K562 (cell line): Measurements from ENCODE around the gene ST7. TPM values are rescaled to one million over a fixed set of nuclear protein-coding genes. Genes with fewer than 3 reads are reported as not detected.
"Not testable (repeated sequence)": the region's sequence is repeated elsewhere in the genome, so short reads cannot be mapped to it uniquely, and the experiment has no call there.

Experiments
- ATAC-seq: fragments of 200-7000 bp; cut with Tn5 transposase; 3 replicates; pipeline ENCODE4 v1.9.1; 2020; ENCODE audit warnings: moderate library complexity
- BruUV-seq: library from RNA; stranded (reverse); fragments of 400-500 nt; replicated peaks from 2 replicates; lab custom pipeline; 2021; lab: Mats Ljungman, UMichigan
- CTCF ChIA-PET: fragments of 300-600 bp; formaldehyde crosslinking; extraction: SDS; loops from one replicate; lab custom pipeline; 2021; ENCODE audit warnings: low intra/inter-chr PET ratio; lab: Yijun Ruan, JAX
- POLR2A ChIA-PET: fragments of 300-600, 350-650 bp; sonication (Branson Sonifier 250); formaldehyde crosslinking; extraction: SDS; loops from one replicate; lab custom pipeline; 2021; ENCODE audit warnings: antibody characterized with exemption, inconsistent platforms; lab: Yijun Ruan, JAX
- DNase-seq, 4 experiments: peaks; one replicate each; pipeline versions ENCODE4 v3.0.0 to v3.0.0-alpha.2; 2011 to 2018; ENCODE audit warnings: low spot score in 3 of 4, mixed read lengths in 3 of 4; ENCODE audit errors: extremely low read depth in 1 of 4
- FAIRE-seq: peaks from 2 replicates; lab custom pipeline; 2011; peaks lifted over from hg19 to GRCh38; lab: Jason Lieb, UNC
- H2AFZ ChIP-seq: 2 replicates; pipeline ENCODE4 v1.6.0; 2011; ENCODE audit warnings: low read depth, low read length, control low read depth, inconsistent platforms
- H3K27ac ChIP-seq: fragments of 200-600 bp; 3 replicates; pipeline ENCODE4 v1.8.0; 2011; ENCODE audit warnings: low read depth, mild to moderate bottlenecking, control low read depth, inconsistent platforms, low read length, moderate library complexity, mixed read lengths; ENCODE audit errors: extremely low read depth
- H3K27me3 ChIP-seq, 2 experiments: fragments of 300-600 bp in 1 of 2; 2 replicates in 1 of 2; 3 replicates in 1 of 2; pipeline versions ENCODE4 v1.6.0 to v1.8.0; 2011; ENCODE audit warnings: inconsistent platforms in 2 of 2, low read length in 2 of 2, mild to moderate bottlenecking in 1 of 2, mixed read lengths in 1 of 2, moderate library complexity in 1 of 2; ENCODE audit not compliant: control insufficient read depth in 2 of 2, insufficient read depth in 2 of 2
- H3K36me3 ChIP-seq: fragments of 300-600 bp; 3 replicates; pipeline ENCODE4 v1.8.0; 2011; ENCODE audit warnings: mild to moderate bottlenecking, low read length, inconsistent platforms; ENCODE audit not compliant: control insufficient read depth, insufficient read depth
- H3K4me1 ChIP-seq, 2 experiments: fragments of 200-600 bp in 1 of 2; replicated peaks in 1 of 2; 2 replicates in 1 of 2; 3 replicates in 1 of 2; pipeline versions ENCODE4 v1.5.1 to v1.8.0; 2011; ENCODE audit warnings: inconsistent platforms in 2 of 2, low read length in 2 of 2, mild to moderate bottlenecking in 1 of 2, mixed read lengths in 1 of 2, moderate library complexity in 1 of 2; ENCODE audit not compliant: control insufficient read depth in 2 of 2, insufficient read depth in 2 of 2
- H3K4me2 ChIP-seq: 2 replicates; pipeline ENCODE4 v1.6.1; 2011; ENCODE audit warnings: low read length, control low read depth, inconsistent platforms, mixed read lengths; ENCODE audit not compliant: insufficient read depth
- H3K4me3 ChIP-seq: fragments of 200-600 bp; sonication (generic), shearing (Covaris generic); 2 replicates; pipeline ENCODE4 v1.5.1; 2016; ENCODE audit warnings: control low read depth, inconsistent platforms
- H3K79me2 ChIP-seq: fragments of 200-600 bp; 3 replicates; pipeline ENCODE4 v1.8.0; 2011; ENCODE audit warnings: low read length, inconsistent platforms; ENCODE audit not compliant: control insufficient read depth, insufficient read depth
- H3K9ac ChIP-seq, 2 experiments: 2 replicates each; pipeline versions ENCODE4 v1.6.0 to v1.6.1; 2011; ENCODE audit warnings: low read depth in 2 of 2, low read length in 2 of 2, control low read depth in 1 of 2, inconsistent platforms in 1 of 2, mild to moderate bottlenecking in 1 of 2, mixed read lengths in 1 of 2; ENCODE audit not compliant: insufficient read depth in 1 of 2
- H3K9me1 ChIP-seq: one replicate; pipeline ENCODE4 v1.6.0; 2011; ENCODE audit warnings: inconsistent platforms, mild to moderate bottlenecking, low read length, moderate library complexity; ENCODE audit not compliant: control insufficient read depth, insufficient read depth
- H3K9me3 ChIP-seq: replicated peaks from 2 replicates; pipeline ENCODE4 v1.5.1; 2011; ENCODE audit warnings: low read depth, low read length, inconsistent platforms; ENCODE audit not compliant: control insufficient read depth, insufficient read depth
- H4K20me1 ChIP-seq: replicated peaks from 2 replicates; pipeline ENCODE4 v1.6.1; 2011; ENCODE audit warnings: low read length, inconsistent platforms, mixed read lengths; ENCODE audit not compliant: control insufficient read depth, insufficient read depth
- DPF2 ChIP-seq: fragments of 450-650 bp; IDR thresholded peaks from 2 replicates; pipeline ENCODE4 v1.6.1; 2016
- EHMT2 ChIP-seq: fragments of 450-650 bp; IDR thresholded peaks from 2 replicates; pipeline ENCODE4 v1.6.1; 2018; ENCODE audit warnings: antibody characterized with exemption
- MEF2A ChIP-seq: IDR thresholded peaks from 2 replicates; pipeline ENCODE4 v1.6.1; 2011; ENCODE audit warnings: low read depth, mild to moderate bottlenecking, low read length, moderate library complexity; ENCODE audit not compliant: control insufficient read depth
- MLLT1 ChIP-seq, 2 experiments: fragments of 450-650 bp; IDR thresholded peaks; 2 replicates each; pipeline ENCODE4 v1.6.1; 2016
- MNT ChIP-seq, 2 experiments: fragments of 450-650 bp; conservative IDR thresholded peaks; 2 replicates each; pipeline ENCODE4 v1.6.1; 2017; ENCODE audit warnings: mild to moderate bottlenecking in 2 of 2, moderate library complexity in 2 of 2
- NCOR1 ChIP-seq: fragments of 450-650 bp; IDR thresholded peaks from 2 replicates; pipeline ENCODE4 v1.6.1; 2016; ENCODE audit warnings: mild to moderate bottlenecking, moderate library complexity
- NFE2L1 ChIP-seq: fragments of 450-650 bp; IDR thresholded peaks from 2 replicates; pipeline ENCODE4 v1.6.1; 2016; ENCODE audit warnings: missing genetic modification characterization, low read depth, mild to moderate bottlenecking, missing compliant biosample characterization, moderate library complexity, borderline replicate concordance
- NR4A1 ChIP-seq, 2 experiments: fragments of 250-450 bp in 1 of 2; fragments of 450-650 bp in 1 of 2; sonication (Bioruptor Pico) in 1 of 2; IDR thresholded peaks; 2 replicates each; pipeline versions ENCODE4 v1.4.0 to v1.6.1; 2016 to 2020; ENCODE audit warnings: mild to moderate bottlenecking in 2 of 2, missing compliant biosample characterization in 1 of 2, missing genetic modification characterization in 1 of 2, moderate library complexity in 1 of 2
- RFX1 ChIP-seq: fragments of 450-650 bp; IDR thresholded peaks from 2 replicates; pipeline ENCODE4 v1.6.1; 2016; ENCODE audit warnings: mild to moderate bottlenecking, moderate library complexity
- SOX6 ChIP-seq: fragments of 450-650 bp; IDR thresholded peaks from 2 replicates; pipeline ENCODE4 v1.6.1; 2014; ENCODE audit warnings: mild to moderate bottlenecking
- SPI1 ChIP-seq: IDR thresholded peaks from 2 replicates; pipeline ENCODE4 v1.6.1; 2011; ENCODE audit warnings: low read depth, low read length, control low read depth, borderline replicate concordance
- TOE1 ChIP-seq, 2 experiments: fragments of 450-650 bp in 1 of 2; sonication (generic) in 1 of 2; formaldehyde crosslinking in 1 of 2; IDR thresholded peaks; 2 replicates each; pipeline versions ENCODE4 v1.7.1 to v1.8.0; 2016 to 2022; ENCODE audit warnings: borderline replicate concordance in 2 of 2, mild to moderate bottlenecking in 2 of 2, antibody characterized with exemption in 1 of 2, inconsistent platforms in 1 of 2, low read depth in 1 of 2, missing genetic modification reagents in 1 of 2, moderate library complexity in 1 of 2
- USF2 ChIP-seq: sonication (generic); formaldehyde crosslinking; IDR thresholded peaks from 2 replicates; pipeline ENCODE4 v1.5.0; 2020; ENCODE audit warnings: missing genetic modification reagents
- ZFX ChIP-seq: sonication (generic); formaldehyde crosslinking; IDR thresholded peaks from 2 replicates; pipeline ENCODE4 v1.8.0; 2022; ENCODE audit warnings: mild to moderate bottlenecking, missing genetic modification reagents, moderate library complexity
- ZNF316 ChIP-seq: fragments of 450-650 bp; IDR thresholded peaks from 2 replicates; pipeline ENCODE4 v1.6.1; 2016
- ZNF431 ChIP-seq: sonication (generic); formaldehyde crosslinking; IDR thresholded peaks from 2 replicates; pipeline ENCODE4 v1.8.0; 2022; ENCODE audit warnings: mild to moderate bottlenecking, missing genetic modification reagents
- in situ Hi-C: fragments of 300-500 bp; cut with MboI; formaldehyde crosslinking; loops from 4 replicates; pipeline ENCODE4 v1.15.0; 2018; ENCODE audit warnings: inconsistent platforms, mixed read lengths
- intact Hi-C: fragments of 100-400 bp; cut with micrococcal nuclease; formaldehyde crosslinking; loops from 2 replicates; pipeline ENCODE4 v1.14.2; 2022
- polyA plus RNA-seq, 8 experiments: library from polyadenylated mRNA; depleted of rRNA in 4 of 8; stranded (reverse) in 5 of 8; unstranded in 3 of 8; fragments of >200 nt; fragmentation: Nextera tagmentation in 2 of 8; fragmentation: Illumina TruSeq in 1 of 8; extraction: Ambion mirVana in 2 of 8; extraction: Trizol in 1 of 8; gene quantifications; 2 replicates each; pipeline versions ENCODE4 v1.2.1 to v1.2.3, GENCODE V29; 2011 to 2014; ENCODE audit warnings: inconsistent platforms in 1 of 8, missing spikeins in 1 of 8
- total RNA-seq, 7 experiments: library from RNA; depleted of rRNA in 6 of 7; stranded (reverse); fragments of >200 nt in 6 of 7; fragmentation: Illumina TruSeq in 2 of 7; extraction: Trizol in 2 of 7; gene quantifications; 2 replicates each; pipeline versions ENCODE4 v1.2.1 to v1.2.3, GENCODE V29; 2011 to 2021; ENCODE audit warnings: low replicate concordance in 1 of 7

The ST7 gene
- total and polyA plus RNA-seq, 9 of the 15 experiments (the other 6 are each of a cell fraction or from before 2014, with no cell fraction given), result 23.9 to 56.3 (median 36.9) TPM

GRCh38 chr7:116970238-116970910, 17.1 kb downstream of the ST7 start (continued):
- TF ChIP-seq MEF2A (peak; percentile 83; the same call in 1 of the 2 replicates), ZNF431 (CRISPR knock-in tag) (0 out of 2 replicates have a peak, but pooled peaks have one; percentile 14), ZFX (CRISPR knock-in tag) (peak; percentile 61), NCOR1 (no peak), SOX6 (0 out of 2 replicates have a peak, but pooled peaks have one; percentile 20), SPI1 (0 out of 2 replicates have a peak, but pooled peaks have one; percentile 11), EHMT2 (0 out of 2 replicates have a peak, but pooled peaks have one; percentile 4), NR4A1 (CRISPR knock-in tag; IDR thresholded peaks at IDR 0.05) (no peak), NR4A1 (tag; IDR thresholded peaks at IDR 0.05) (0 out of 2 replicates have a peak, but pooled peaks have one; percentile 20)

GRCh38 chr7:116971153-116971552, 17.9 kb downstream of the ST7 start:
- POLR2A ChIA-PET, result interaction anchor here (0.7 to 5.0 kb wide), 5 partner anchors 8 to 156 kb away, joined by 3 to 40 read pairs (median 8); partner anchors contain the start of gene ST7
- TF ChIP-seq USF2 (CRISPR knock-in tag) (peak; percentile 56; the same call in 1 of the 2 replicates), DPF2 (peak; percentile 10; the same call in 1 of the 2 replicates), ZNF316 (peak; percentile 93), MLLT1 (IDR thresholded peaks at IDR 0.05) (0 out of 4 replicates have a peak, but pooled peaks of 1 of the 2 experiments have one; percentile 18), RFX1 (0 out of 2 replicates have a peak, but pooled peaks have one; percentile 4), NFE2L1 (tag) (peak; percentile 68), TOE1 (IDR thresholded peaks at IDR 0.05; ENCODE audit: borderline replicate concordance) (peak; percentile 88), MNT (conservative IDR thresholded peaks at IDR 0.05) (peak in 1 of 2 experiments; percentile 52; a peak in 2 of 4 replicates)
- TF ChIP-seq TOE1 (CRISPR knock-in tag; IDR thresholded peaks at IDR 0.05; ENCODE audit: borderline replicate concordance, low read depth), result not testable (repeated sequence)

More at GRCh38 chr7:116971153-116971552, 17.9 kb downstream of the ST7 start:
- BruUV-seq, FAIRE-seq, H3K4me2 ChIP-seq, H4K20me1 ChIP-seq, H3K9me1 ChIP-seq, H3K27me3 ChIP-seq, CTCF ChIA-PET, H3K4me3 ChIP-seq, intact Hi-C loops, H3K9me3 ChIP-seq, H3K36me3 ChIP-seq: not testable (repeated sequence)
- Histone ChIP-seq H2AFZ (peak overlapping the region; percentile 71; the same call in 1 of the 2 replicates), H3K9ac (0 out of 4 replicates have a peak overlapping the region, but pooled peaks of 1 of the 2 experiments have one; percentile 26), H3K27ac (peak overlapping the region; percentile 32; the same call in 2 of the 3 replicates), H3K79me2 (peaks cover 28% of the 10 kb centered on the region; the same call in 2 of the 3 replicates), H3K4me1 (peaks cover 12 to 25% of the 10 kb centered on the region in 2 experiments)
- ATAC-seq, result peak; percentile 28
- DNase-seq, result peak in 1 of 4 experiments; percentile 43
- in situ Hi-C loops, result loop anchor here (25.0 kb wide), 1 partner anchor 1216 kb away; the partner anchor contains the start of gene LSM8
